GM12874 (cell line): Measurements from ENCODE around the gene CHRNA1.

ENCODE experiments used
- CTCF ChIP-seq: IDR thresholded peaks from 2 replicates; pipeline ENCODE4 v1.5.1; 2011; ENCODE audit warnings: low read depth, mild to moderate bottlenecking, control low read depth, low read length, moderate library complexity; ENCODE audit not compliant: insufficient read depth

Gene CHRNA1

GRCh38 chr2:174728096-174728495 is 36.2 kb downstream of the CHRNA1 start:
- TF ChIP-seq CTCF: no peak

- TF ChIP-seq CTCF: no peak
These were observed 38.1 kb downstream of the CHRNA1 start for GRCh38 chr2:174726212-174726611.

DNA sequence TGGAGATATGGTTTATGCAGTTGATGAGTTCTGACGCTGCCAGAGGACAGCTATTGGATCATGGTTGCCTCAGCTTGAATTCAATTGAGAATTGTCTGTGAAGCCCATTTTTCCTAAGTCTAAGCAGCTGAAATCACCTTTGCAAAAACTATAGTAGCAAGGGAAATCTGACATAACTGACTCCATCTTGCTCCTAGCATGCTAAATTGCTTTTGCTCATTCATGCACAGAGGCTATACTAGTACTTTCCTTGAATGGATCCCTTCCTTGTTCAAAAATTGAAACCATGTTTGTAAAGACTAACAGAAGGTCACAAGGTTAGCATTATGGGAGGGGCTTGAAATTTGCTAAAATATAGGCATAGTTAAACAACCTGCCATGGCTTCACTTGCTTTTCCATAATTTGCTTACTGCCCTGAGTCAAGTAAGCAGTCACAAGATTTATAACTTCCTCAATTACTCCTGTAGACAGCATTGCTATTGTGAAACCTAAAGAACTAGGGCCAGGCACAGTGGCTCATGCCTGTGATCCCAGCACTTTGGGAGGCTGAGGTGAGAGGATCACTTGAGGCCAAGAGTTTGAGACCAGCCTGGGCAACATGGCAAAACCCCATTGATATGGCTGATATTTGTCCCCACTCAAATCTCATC is 41.2 kb downstream of the CHRNA1 start:
- TF ChIP-seq CTCF: no peak

- TF ChIP-seq CTCF: no peak
These were observed 45.3 kb downstream of the CHRNA1 start for GRCh38 chr2:174719016-174719415.

DNA sequence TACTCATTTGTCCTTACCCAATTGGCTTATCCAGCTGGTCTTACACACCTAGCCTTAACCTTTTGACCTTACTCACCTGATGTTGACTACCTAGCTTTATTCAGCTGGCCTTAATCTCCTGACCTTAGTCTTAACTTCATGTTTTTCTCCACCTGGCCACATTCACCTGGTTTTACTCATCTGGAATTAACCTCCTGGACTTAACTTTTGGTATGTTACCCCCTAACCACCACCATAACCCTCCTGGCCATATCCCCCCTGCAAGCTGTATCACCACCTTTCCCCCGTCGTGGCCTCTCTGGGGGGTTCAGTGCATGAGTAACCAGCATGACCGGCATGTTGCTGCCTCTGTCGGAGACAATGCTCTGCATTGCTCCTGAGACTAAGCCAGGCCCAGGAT is 45.7 kb downstream of the CHRNA1 start:
- TF ChIP-seq CTCF: no peak

DNA sequence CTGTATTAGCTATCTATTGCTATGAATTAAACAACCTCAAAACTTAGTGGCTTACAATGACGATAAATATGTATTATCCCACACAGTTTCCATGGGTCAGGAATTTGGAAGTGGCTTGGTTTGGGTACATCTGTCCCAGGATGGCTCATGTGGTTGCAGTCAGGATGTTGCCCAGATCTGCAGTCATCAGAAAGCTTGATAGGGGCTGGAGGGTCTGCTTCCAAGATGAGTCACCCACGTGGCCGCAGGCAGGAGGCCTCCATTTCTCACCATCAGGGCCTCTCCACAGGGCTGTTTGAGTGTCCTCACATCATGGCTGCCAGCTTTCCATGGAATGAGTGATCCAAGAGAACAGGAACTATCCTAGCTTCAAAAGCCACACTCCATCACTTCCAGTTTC is 46.4 kb downstream of the CHRNA1 start:
- TF ChIP-seq CTCF: no peak

- TF ChIP-seq CTCF: no peak
These were observed 47.0 kb downstream of the CHRNA1 start for GRCh38 chr2:174717273-174717672.
